GM23338 (cell line): Measurements from ENCODE around the gene SORCS2. TPM values are rescaled to one million over a fixed set of nuclear protein-coding genes. Genes with fewer than 3 reads are reported as not detected.

Experiments
- ATAC-seq: fragments of 200-7000 bp; cut with Tn5 transposase; 3 replicates; pipeline ENCODE4 v1.9.1; 2020
- DNase-seq: peaks from one replicate; pipeline ENCODE4 v3.0.0-alpha.2; 2015; ENCODE audit warnings: low spot score
- H2AFZ ChIP-seq: fragments of 200-600 bp; sonication (generic); 2 replicates; pipeline ENCODE4 v1.8.0; 2016; ENCODE audit warnings: antibody characterized with exemption, mild to moderate bottlenecking, moderate library complexity
- H3F3A ChIP-seq: fragments of 200-600 bp; sonication (generic); replicated peaks from 2 replicates; pipeline ENCODE4 v1.8.0; 2017; ENCODE audit warnings: antibody characterized with exemption, mixed run types, low read depth
- H3K27ac ChIP-seq: fragments of 200-600 bp; sonication (generic); 2 replicates; pipeline ENCODE4 v1.6.1; 2016; ENCODE audit warnings: low read depth
- H3K27me3 ChIP-seq: fragments of 200-600 bp; sonication (generic); 2 replicates; pipeline ENCODE4 v1.8.0; 2016; ENCODE audit warnings: mild to moderate bottlenecking, mixed run types, moderate library complexity; ENCODE audit not compliant: insufficient read depth
- H3K36me3 ChIP-seq: fragments of 200-600 bp; sonication (generic); 2 replicates; pipeline ENCODE4 v1.8.0; 2016; ENCODE audit warnings: mild to moderate bottlenecking; ENCODE audit not compliant: insufficient read depth
- H3K4me1 ChIP-seq: fragments of 200-600 bp; sonication (generic); 2 replicates; pipeline ENCODE4 v1.8.0; 2016; ENCODE audit warnings: mild to moderate bottlenecking, moderate library complexity; ENCODE audit not compliant: insufficient read depth
- H3K4me2 ChIP-seq: fragments of 200-600 bp; sonication (generic); 2 replicates; pipeline ENCODE4 v1.7.1; 2017; ENCODE audit warnings: mixed run types
- H3K4me3 ChIP-seq: fragments of 200-600 bp; sonication (generic); 2 replicates; pipeline ENCODE4 v1.6.1; 2016; ENCODE audit warnings: mixed run types
- H3K79me2 ChIP-seq: fragments of 200-600 bp; sonication (generic); replicated peaks from 2 replicates; pipeline ENCODE4 v1.8.0; 2017; ENCODE audit warnings: mild to moderate bottlenecking; ENCODE audit not compliant: insufficient read depth
- H3K9me2 ChIP-seq: fragments of 200-600 bp; sonication (generic); 2 replicates; pipeline ENCODE4 v1.8.0; 2017; ENCODE audit not compliant: insufficient read depth
- H4K20me1 ChIP-seq: fragments of 200-600 bp; sonication (generic); replicated peaks from 2 replicates; pipeline ENCODE4 v1.8.0; 2017; ENCODE audit warnings: mild to moderate bottlenecking; ENCODE audit not compliant: insufficient read depth
- H3K27ac Mint-ChIP-seq: 2 replicates; pipeline ENCODE4 v1.8.0; 2020; ENCODE audit warnings: inconsistent platforms, mild to moderate bottlenecking, moderate library complexity, mixed read lengths
- H3K27me3 Mint-ChIP-seq: 3 replicates; pipeline ENCODE4 v1.8.0; 2022; ENCODE audit warnings: low read depth, mild to moderate bottlenecking, moderate library complexity, mixed read lengths, inconsistent platforms; ENCODE audit not compliant: insufficient read depth, poor library complexity
- H3K36me3 Mint-ChIP-seq: 3 replicates; pipeline ENCODE4 v1.8.0; 2021; ENCODE audit warnings: low read depth, mild to moderate bottlenecking, inconsistent platforms, moderate library complexity, mixed read lengths
- H3K4me1 Mint-ChIP-seq: 3 replicates; pipeline ENCODE4 v1.8.0; 2020; ENCODE audit warnings: mild to moderate bottlenecking, inconsistent platforms, mixed read lengths
- H3K4me3 Mint-ChIP-seq: 3 replicates; pipeline ENCODE4 v1.8.0; 2021; ENCODE audit warnings: moderate library complexity, mild to moderate bottlenecking, inconsistent platforms, mixed read lengths
- H3K9me3 Mint-ChIP-seq: 3 replicates; pipeline ENCODE4 v1.8.0; 2020; ENCODE audit warnings: moderate library complexity, mild to moderate bottlenecking, inconsistent platforms, mixed read lengths
- CREB1 ChIP-seq: fragments of 250-450 bp; sonication (Bioruptor Pico); IDR thresholded peaks from 2 replicates; pipeline ENCODE4 v1.5.0; 2020; ENCODE audit warnings: low read depth, mild to moderate bottlenecking, moderate library complexity
- CTCF ChIP-seq, 2 experiments: fragments of 200-600 bp in 1 of 2; sonication (generic) in 1 of 2; conservative IDR thresholded peaks; 2 replicates each; pipeline versions ENCODE4 v1.5.1 to v1.6.1; 2016 to 2017; ENCODE audit warnings: antibody characterized with exemption in 2 of 2, low read depth in 2 of 2, mild to moderate bottlenecking in 2 of 2, moderate library complexity in 1 of 2
- ETS1 ChIP-seq: IDR thresholded peaks from 2 replicates; pipeline ENCODE4 v1.6.1; 2016; ENCODE audit warnings: antibody characterized with exemption
- EZH2 ChIP-seq: fragments of 200-600 bp; sonication (generic); IDR thresholded peaks from one replicate; pipeline ENCODE4 v1.8.0; 2017; ENCODE audit warnings: antibody characterized with exemption, mild to moderate bottlenecking, low read depth; ENCODE audit not compliant: unreplicated experiment
- EZH2phosphoT487 ChIP-seq: fragments of 200-600 bp; sonication (generic); IDR thresholded peaks from one replicate; pipeline ENCODE4 v1.8.1; 2018; ENCODE audit warnings: antibody characterized with exemption; ENCODE audit not compliant: unreplicated experiment
- JUNB ChIP-seq: IDR thresholded peaks from one replicate; pipeline ENCODE4 v1.6.1; 2016; ENCODE audit warnings: antibody characterized with exemption; ENCODE audit not compliant: unreplicated experiment
- NANOG ChIP-seq: IDR thresholded peaks from 2 replicates; pipeline ENCODE4 v1.6.1; 2016; ENCODE audit warnings: antibody characterized with exemption, borderline replicate concordance
- POLR2AphosphoS5 ChIP-seq: IDR thresholded peaks from 2 replicates; pipeline ENCODE4 v1.6.1; 2016; ENCODE audit warnings: antibody characterized with exemption, low read depth
- STAT1 ChIP-seq: IDR thresholded peaks from one replicate; pipeline ENCODE4 v1.6.1; 2016; ENCODE audit warnings: antibody characterized with exemption; ENCODE audit not compliant: unreplicated experiment
- ZNF114 ChIP-seq: fragments of 250-450 bp; sonication (Bioruptor Pico); IDR thresholded peaks from 2 replicates; pipeline ENCODE4 v1.5.0; 2020; ENCODE audit warnings: mild to moderate bottlenecking, moderate library complexity
- ZNF331 ChIP-seq: fragments of 250-450 bp; sonication (Bioruptor Pico); IDR thresholded peaks from 2 replicates; pipeline ENCODE4 v1.5.0; 2020; ENCODE audit warnings: low read depth, mild to moderate bottlenecking, moderate library complexity
- polyA plus RNA-seq: library from polyadenylated mRNA; unstranded; fragments of >200 nt; fragmentation: Nextera tagmentation; extraction: Ambion mirVana; gene quantifications from 2 replicates; pipeline ENCODE4 v1.2.1, GENCODE V29; 2016
- total RNA-seq: library from RNA; depleted of rRNA; stranded (reverse); fragments of >200 nt; shearing (Covaris generic); gene quantifications from 2 replicates; pipeline ENCODE4 v1.2.3, GENCODE V29; 2014
- TF ChIP-seq, protein P1 (sequence below): IDR thresholded peaks from one replicate; pipeline ENCODE4 v1.6.1; 2018; ENCODE audit warnings: antibody characterized with exemption; ENCODE audit not compliant: unreplicated experiment
- TF ChIP-seq, protein P2 (sequence below): fragments of 250-450 bp; sonication (Bioruptor Pico); IDR thresholded peaks from 2 replicates; pipeline ENCODE4 v1.5.0; 2020; ENCODE audit warnings: mild to moderate bottlenecking, moderate library complexity

SORCS2 gene
- total and polyA plus RNA-seq, 2 experiments from 2014 or later, result 0.47 to 2.4 TPM

- no peak overlapping the region for H2AFZ ChIP-seq
- no peaks in the 10 kb centered on the region for H3F3A ChIP-seq
- no peak overlapping the region for H3K4me2 ChIP-seq
- Mint-ChIP-seq H3K36me3 (no peaks in the 10 kb centered on the region), H3K27me3 (peaks cover 4% of the 10 kb centered on the region), H3K4me3 (no peak overlapping the region), H3K4me1 (peaks cover 5% of the 10 kb centered on the region; the same call in 2 of the 3 replicates), H3K9me3 (no peaks in the 10 kb centered on the region), H3K27ac (no peak overlapping the region)
- no peak for ATAC-seq
- no peaks in the 10 kb centered on the region for H3K4me1 ChIP-seq
- no peaks in the 10 kb centered on the region for H3K9me2 ChIP-seq
- no peaks in the 10 kb centered on the region for H4K20me1 ChIP-seq
- no peaks in the 10 kb centered on the region for H3K27me3 ChIP-seq
- no peak for DNase-seq
- no peaks in the 10 kb centered on the region for H3K36me3 ChIP-seq
- TF ChIP-seq ZNF331 (no peak), JUNB (no peak), STAT1 (no peak), POLR2AphosphoS5 (no peak), ETS1 (no peak), CTCF (conservative IDR thresholded peaks at IDR 0.05; ENCODE audit: low read depth in 2 of 2) (no peak), EZH2phosphoT487 (no peak), CREB1 (CRISPR knock-in tag) (no peak), EZH2 (no peak), NANOG (no peak), ZNF114 (CRISPR knock-in tag) (no peak)
- TF ChIP-seq, protein P1, sequence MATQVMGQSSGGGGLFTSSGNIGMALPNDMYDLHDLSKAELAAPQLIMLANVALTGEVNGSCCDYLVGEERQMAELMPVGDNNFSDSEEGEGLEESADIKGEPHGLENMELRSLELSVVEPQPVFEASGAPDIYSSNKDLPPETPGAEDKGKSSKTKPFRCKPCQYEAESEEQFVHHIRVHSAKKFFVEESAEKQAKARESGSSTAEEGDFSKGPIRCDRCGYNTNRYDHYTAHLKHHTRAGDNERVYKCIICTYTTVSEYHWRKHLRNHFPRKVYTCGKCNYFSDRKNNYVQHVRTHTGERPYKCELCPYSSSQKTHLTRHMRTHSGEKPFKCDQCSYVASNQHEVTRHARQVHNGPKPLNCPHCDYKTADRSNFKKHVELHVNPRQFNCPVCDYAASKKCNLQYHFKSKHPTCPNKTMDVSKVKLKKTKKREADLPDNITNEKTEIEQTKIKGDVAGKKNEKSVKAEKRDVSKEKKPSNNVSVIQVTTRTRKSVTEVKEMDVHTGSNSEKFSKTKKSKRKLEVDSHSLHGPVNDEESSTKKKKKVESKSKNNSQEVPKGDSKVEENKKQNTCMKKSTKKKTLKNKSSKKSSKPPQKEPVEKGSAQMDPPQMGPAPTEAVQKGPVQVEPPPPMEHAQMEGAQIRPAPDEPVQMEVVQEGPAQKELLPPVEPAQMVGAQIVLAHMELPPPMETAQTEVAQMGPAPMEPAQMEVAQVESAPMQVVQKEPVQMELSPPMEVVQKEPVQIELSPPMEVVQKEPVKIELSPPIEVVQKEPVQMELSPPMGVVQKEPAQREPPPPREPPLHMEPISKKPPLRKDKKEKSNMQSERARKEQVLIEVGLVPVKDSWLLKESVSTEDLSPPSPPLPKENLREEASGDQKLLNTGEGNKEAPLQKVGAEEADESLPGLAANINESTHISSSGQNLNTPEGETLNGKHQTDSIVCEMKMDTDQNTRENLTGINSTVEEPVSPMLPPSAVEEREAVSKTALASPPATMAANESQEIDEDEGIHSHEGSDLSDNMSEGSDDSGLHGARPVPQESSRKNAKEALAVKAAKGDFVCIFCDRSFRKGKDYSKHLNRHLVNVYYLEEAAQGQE, result no peak
- TF ChIP-seq, protein P2, sequence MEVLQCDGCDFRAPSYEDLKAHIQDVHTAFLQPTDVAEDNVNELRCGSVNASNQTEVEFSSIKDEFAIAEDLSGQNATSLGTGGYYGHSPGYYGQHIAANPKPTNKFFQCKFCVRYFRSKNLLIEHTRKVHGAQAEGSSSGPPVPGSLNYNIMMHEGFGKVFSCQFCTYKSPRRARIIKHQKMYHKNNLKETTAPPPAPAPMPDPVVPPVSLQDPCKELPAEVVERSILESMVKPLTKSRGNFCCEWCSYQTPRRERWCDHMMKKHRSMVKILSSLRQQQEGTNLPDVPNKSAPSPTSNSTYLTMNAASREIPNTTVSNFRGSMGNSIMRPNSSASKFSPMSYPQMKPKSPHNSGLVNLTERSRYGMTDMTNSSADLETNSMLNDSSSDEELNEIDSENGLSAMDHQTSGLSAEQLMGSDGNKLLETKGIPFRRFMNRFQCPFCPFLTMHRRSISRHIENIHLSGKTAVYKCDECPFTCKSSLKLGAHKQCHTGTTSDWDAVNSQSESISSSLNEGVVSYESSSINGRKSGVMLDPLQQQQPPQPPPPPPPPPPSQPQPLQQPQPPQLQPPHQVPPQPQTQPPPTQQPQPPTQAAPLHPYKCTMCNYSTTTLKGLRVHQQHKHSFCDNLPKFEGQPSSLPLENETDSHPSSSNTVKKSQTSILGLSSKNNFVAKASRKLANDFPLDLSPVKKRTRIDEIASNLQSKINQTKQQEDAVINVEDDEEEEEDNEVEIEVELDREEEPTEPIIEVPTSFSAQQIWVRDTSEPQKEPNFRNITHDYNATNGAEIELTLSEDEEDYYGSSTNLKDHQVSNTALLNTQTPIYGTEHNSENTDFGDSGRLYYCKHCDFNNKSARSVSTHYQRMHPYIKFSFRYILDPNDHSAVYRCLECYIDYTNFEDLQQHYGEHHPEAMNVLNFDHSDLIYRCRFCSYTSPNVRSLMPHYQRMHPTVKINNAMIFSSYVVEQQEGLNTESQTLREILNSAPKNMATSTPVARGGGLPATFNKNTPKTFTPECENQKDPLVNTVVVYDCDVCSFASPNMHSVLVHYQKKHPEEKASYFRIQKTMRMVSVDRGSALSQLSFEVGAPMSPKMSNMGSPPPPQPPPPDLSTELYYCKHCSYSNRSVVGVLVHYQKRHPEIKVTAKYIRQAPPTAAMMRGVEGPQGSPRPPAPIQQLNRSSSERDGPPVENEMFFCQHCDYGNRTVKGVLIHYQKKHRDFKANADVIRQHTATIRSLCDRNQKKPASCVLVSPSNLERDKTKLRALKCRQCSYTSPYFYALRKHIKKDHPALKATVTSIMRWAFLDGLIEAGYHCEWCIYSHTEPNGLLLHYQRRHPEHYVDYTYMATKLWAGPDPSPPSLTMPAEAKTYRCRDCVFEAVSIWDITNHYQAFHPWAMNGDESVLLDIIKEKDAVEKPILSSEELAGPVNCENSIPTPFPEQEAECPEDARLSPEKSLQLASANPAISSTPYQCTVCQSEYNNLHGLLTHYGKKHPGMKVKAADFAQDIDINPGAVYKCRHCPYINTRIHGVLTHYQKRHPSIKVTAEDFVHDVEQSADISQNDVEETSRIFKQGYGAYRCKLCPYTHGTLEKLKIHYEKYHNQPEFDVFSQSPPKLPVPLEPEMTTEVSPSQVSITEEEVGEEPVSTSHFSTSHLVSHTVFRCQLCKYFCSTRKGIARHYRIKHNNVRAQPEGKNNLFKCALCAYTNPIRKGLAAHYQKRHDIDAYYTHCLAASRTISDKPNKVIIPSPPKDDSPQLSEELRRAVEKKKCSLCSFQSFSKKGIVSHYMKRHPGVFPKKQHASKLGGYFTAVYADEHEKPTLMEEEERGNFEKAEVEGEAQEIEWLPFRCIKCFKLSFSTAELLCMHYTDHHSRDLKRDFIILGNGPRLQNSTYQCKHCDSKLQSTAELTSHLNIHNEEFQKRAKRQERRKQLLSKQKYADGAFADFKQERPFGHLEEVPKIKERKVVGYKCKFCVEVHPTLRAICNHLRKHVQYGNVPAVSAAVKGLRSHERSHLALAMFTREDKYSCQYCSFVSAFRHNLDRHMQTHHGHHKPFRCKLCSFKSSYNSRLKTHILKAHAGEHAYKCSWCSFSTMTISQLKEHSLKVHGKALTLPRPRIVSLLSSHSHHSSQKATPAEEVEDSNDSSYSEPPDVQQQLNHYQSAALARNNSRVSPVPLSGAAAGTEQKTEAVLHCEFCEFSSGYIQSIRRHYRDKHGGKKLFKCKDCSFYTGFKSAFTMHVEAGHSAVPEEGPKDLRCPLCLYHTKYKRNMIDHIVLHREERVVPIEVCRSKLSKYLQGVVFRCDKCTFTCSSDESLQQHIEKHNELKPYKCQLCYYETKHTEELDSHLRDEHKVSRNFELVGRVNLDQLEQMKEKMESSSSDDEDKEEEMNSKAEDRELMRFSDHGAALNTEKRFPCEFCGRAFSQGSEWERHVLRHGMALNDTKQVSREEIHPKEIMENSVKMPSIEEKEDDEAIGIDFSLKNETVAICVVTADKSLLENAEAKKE (CRISPR knock-in tag), result no peak
- no peaks in the 10 kb centered on the region for H3K79me2 ChIP-seq
- no peak overlapping the region for H3K4me3 ChIP-seq
- H3K27ac ChIP-seq, result no peak overlapping the region
Observed at GRCh38 chr4:7360806-7361205, 168.5 kb downstream of the SORCS2 start.
